OCI-LY7 (cell line): ENCODE measurements around the gene CDC42BPA.

Experiments used
- CTCF ChIP-seq: fragments of 200-600 bp; sonication (generic); conservative IDR thresholded peaks from 2 replicates; pipeline ENCODE4 v1.5.1; 2014; ENCODE audit warnings: mild to moderate bottlenecking, antibody characterized with exemption, low read length, moderate library complexity, mixed read lengths
- EZH2phosphoT487 ChIP-seq: fragments of 200-600 bp; sonication (generic); IDR thresholded peaks from 2 replicates; pipeline ENCODE4 v1.6.1; 2018; ENCODE audit warnings: low read depth, borderline replicate concordance, mild to moderate bottlenecking, mixed run types, antibody characterized with exemption, low read length, moderate library complexity, mixed read lengths

- no peak for TF ChIP-seq CTCF
- no peak for TF ChIP-seq EZH2phosphoT487
Observed at GRCh38 chr1:227042292-227042691, 276.0 kb downstream of the CDC42BPA start.
